ENCODE data around the gene RAD21L1.
A peak's percentile ranks its signal among the peaks of the same experiment; 100 is the strongest.
"Not testable (repeated sequence)": the region's sequence is repeated elsewhere in the genome, so short reads cannot be mapped to it uniquely, and the experiment has no call there.

The RAD21L1 gene

GRCh38 chr20:1199964-1200363 lies 25.9 kb upstream of the RAD21L1 start:
- DNase-seq (ENCODE audit: low read depth), result no peak

GRCh38 chr20:1202762-1203504 lies 22.9 kb upstream of the RAD21L1 start, which contains the start of gene C20orf202:
C20orf202 (plus strand) TSS chr20:1203454; CDS start chr20:1203586, 132 bp downstream.
- no peak for DNase-seq (ENCODE audit: low read depth)

GRCh38 chr20:1203630-1204029 lies 22.2 kb upstream of the RAD21L1 start:
- no peak for DNase-seq (ENCODE audit: low read depth)

- no peak for DNase-seq (ENCODE audit: low read depth)
These were observed 21.7 kb upstream of the RAD21L1 start for GRCh38 chr20:1204113-1204512.

- no peak for DNase-seq (ENCODE audit: low read depth)
These were observed 21.3 kb upstream of the RAD21L1 start for GRCh38 chr20:1204576-1204975.

- DNase-seq (ENCODE audit: low read depth), result no peak
These were observed 20.0 kb upstream of the RAD21L1 start for GRCh38 chr20:1205802-1206201.

GRCh38 chr20:1206366-1207148 lies 19.3 kb upstream of the RAD21L1 start:
- no peak for DNase-seq (ENCODE audit: low read depth)

- no peak for DNase-seq (ENCODE audit: low read depth)
These were observed 18.5 kb upstream of the RAD21L1 start for GRCh38 chr20:1207293-1207878.

GRCh38 chr20:1209447-1210387 lies 16.1 kb upstream of the RAD21L1 start:
- DNase-seq (ENCODE audit: low read depth), result no peak

- no peak for DNase-seq (ENCODE audit: low read depth)
These were observed 15.3 kb upstream of the RAD21L1 start for GRCh38 chr20:1210501-1210900.

GRCh38 chr20:1212023-1212422 lies 13.8 kb upstream of the RAD21L1 start:
- no peak for DNase-seq (ENCODE audit: low read depth)

GRCh38 chr20:1212607-1213396 lies 13.0 kb upstream of the RAD21L1 start:
- DNase-seq (ENCODE audit: low read depth), result peak; percentile 59

GRCh38 chr20:1214838-1215261 lies 11.0 kb upstream of the RAD21L1 start:
- DNase-seq (ENCODE audit: low read depth), result no peak

GRCh38 chr20:1215386-1216170 lies 10.3 kb upstream of the RAD21L1 start:
- peak; percentile 46 for DNase-seq (ENCODE audit: low read depth)

GRCh38 chr20:1216527-1217427 lies 9.1 kb upstream of the RAD21L1 start:
- not testable (repeated sequence) for DNase-seq (ENCODE audit: low read depth)

- not testable (repeated sequence) for DNase-seq (ENCODE audit: low read depth)
These were observed 3.1 kb upstream of the RAD21L1 start for GRCh38 chr20:1222750-1223149.

GRCh38 chr20:1224205-1224890 lies 1.5 kb upstream of the RAD21L1 start:
- DNase-seq (ENCODE audit: low read depth), result no peak

- no peak for DNase-seq (ENCODE audit: low read depth)
These were observed 521 bp upstream of the RAD21L1 start for GRCh38 chr20:1225263-1225782.
